Muscle layer of duodenum (tissue), 2 donors: ENCODE measurements around the gene MB.

Experiments
- H3K27ac ChIP-seq: one replicate; pipeline ENCODE4 v1.7.0; 2013; ENCODE audit warnings: mild to moderate bottlenecking, low read length
- H3K27me3 ChIP-seq: one replicate; pipeline ENCODE4 v1.7.0; 2013; ENCODE audit warnings: low read depth, mild to moderate bottlenecking, control low read depth, low read length
- H3K36me3 ChIP-seq, 2 donors: one replicate each; pipeline ENCODE4 v1.7.0; 2013; ENCODE audit warnings: low read length in 2 of 2, control low read depth in 1 of 2, mild to moderate bottlenecking in 1 of 2; ENCODE audit not compliant: insufficient read depth in 2 of 2, control insufficient read depth in 1 of 2
- H3K4me1 ChIP-seq, 2 donors: one replicate each; pipeline ENCODE4 v1.7.0; 2013; ENCODE audit warnings: low read length in 2 of 2, mild to moderate bottlenecking in 2 of 2, control low read depth in 1 of 2, moderate library complexity in 1 of 2; ENCODE audit not compliant: insufficient read depth in 2 of 2, control insufficient read depth in 1 of 2
- H3K4me3 ChIP-seq, 2 donors: one replicate each; pipeline ENCODE4 v1.7.0; 2013; ENCODE audit warnings: low read length in 2 of 2, low read depth in 1 of 2, mild to moderate bottlenecking in 1 of 2
- H3K9me3 ChIP-seq, 2 donors: one replicate each; pipeline ENCODE4 v1.7.0; 2013; ENCODE audit warnings: low read length in 2 of 2, control low read depth in 1 of 2, mild to moderate bottlenecking in 1 of 2; ENCODE audit not compliant: control insufficient read depth in 1 of 2
- donor health status: healthy.

MB gene

GRCh38 chr22:35611891-35612576, 5.1 kb downstream of the MB start:
- Histone ChIP-seq H3K27ac (no peak overlapping the region), H3K27me3 (no peaks in the 10 kb centered on the region), H3K36me3 (no peaks in the 10 kb centered on the region), H3K4me1 (no peaks in the 10 kb centered on the region), H3K9me3 (no peaks in the 10 kb centered on the region), H3K4me3 (no peak overlapping the region)

- Histone ChIP-seq H3K9me3 (no peaks in the 10 kb centered on the region), H3K36me3 (no peaks in the 10 kb centered on the region), H3K27me3 (no peaks in the 10 kb centered on the region), H3K4me3 (no peak overlapping the region), H3K27ac (no peak overlapping the region), H3K4me1 (peaks cover 0 to 5% of the 10 kb centered on the region in 2 donors)
Observed at GRCh38 chr22:35611200-35611890, 5.8 kb downstream of the MB start.

- no peaks in the 10 kb centered on the region for H3K9me3 ChIP-seq
- H3K36me3 ChIP-seq = no peaks in the 10 kb centered on the region
- no peak overlapping the region for H3K27ac ChIP-seq
- peaks cover 0 to 11% of the 10 kb centered on the region in 2 donors for H3K4me1 ChIP-seq
- no peaks in the 10 kb centered on the region for H3K27me3 ChIP-seq
- no peak overlapping the region for H3K4me3 ChIP-seq
Observed at GRCh38 chr22:35610741-35611140, 6.4 kb downstream of the MB start.

GRCh38 chr22:35609761-35610160, 7.4 kb downstream of the MB start:
- no peak overlapping the region for H3K4me3 ChIP-seq
- peaks cover 4 to 16% of the 10 kb centered on the region in 2 donors for H3K4me1 ChIP-seq
- no peak overlapping the region for H3K27ac ChIP-seq

GRCh38 chr22:35609261-35609660, 7.9 kb downstream of the MB start:
- Histone ChIP-seq H3K9me3 (no peaks in the 10 kb centered on the region), H3K4me1 (peaks cover 4 to 16% of the 10 kb centered on the region in 2 donors), H3K4me3 (no peak overlapping the region), H3K27me3 (no peaks in the 10 kb centered on the region), H3K27ac (no peak overlapping the region), H3K36me3 (no peaks in the 10 kb centered on the region)

More at GRCh38 chr22:35609761-35610160, 7.4 kb downstream of the MB start:
- Histone ChIP-seq H3K36me3 (no peaks in the 10 kb centered on the region), H3K27me3 (no peaks in the 10 kb centered on the region), H3K9me3 (no peaks in the 10 kb centered on the region)

- Histone ChIP-seq H3K27ac (no peak overlapping the region), H3K4me1 (peaks cover 4 to 16% of the 10 kb centered on the region in 2 donors), H3K36me3 (no peaks in the 10 kb centered on the region), H3K9me3 (no peaks in the 10 kb centered on the region), H3K4me3 (no peak overlapping the region), H3K27me3 (no peaks in the 10 kb centered on the region)
Observed at GRCh38 chr22:35608088-35608487, 9.0 kb downstream of the MB start.

GRCh38 chr22:35606916-35607315, 10.2 kb downstream of the MB start:
- H3K27ac ChIP-seq = no peak overlapping the region
- H3K4me3 ChIP-seq = no peak overlapping the region
- peaks cover 4 to 16% of the 10 kb centered on the region in 2 donors for H3K4me1 ChIP-seq
- no peaks in the 10 kb centered on the region for H3K9me3 ChIP-seq
- no peaks in the 10 kb centered on the region for H3K36me3 ChIP-seq
- no peaks in the 10 kb centered on the region for H3K27me3 ChIP-seq

- H3K4me1 ChIP-seq = peaks cover 4 to 16% of the 10 kb centered on the region in 2 donors
- no peaks in the 10 kb centered on the region for H3K36me3 ChIP-seq
- no peaks in the 10 kb centered on the region for H3K9me3 ChIP-seq
- no peaks in the 10 kb centered on the region for H3K27me3 ChIP-seq
- no peak overlapping the region for H3K4me3 ChIP-seq
- no peak overlapping the region for H3K27ac ChIP-seq
Observed at GRCh38 chr22:35605851-35606481, 11.2 kb downstream of the MB start.

- Histone ChIP-seq H3K27ac (no peak overlapping the region), H3K27me3 (no peaks in the 10 kb centered on the region), H3K36me3 (no peaks in the 10 kb centered on the region), H3K4me1 (peaks cover 4 to 16% of the 10 kb centered on the region in 2 donors), H3K4me3 (no peak overlapping the region), H3K9me3 (no peaks in the 10 kb centered on the region)
Observed at GRCh38 chr22:35605369-35605680, 11.8 kb downstream of the MB start.

- Histone ChIP-seq H3K27me3 (no peaks in the 10 kb centered on the region), H3K4me3 (no peak overlapping the region), H3K36me3 (no peaks in the 10 kb centered on the region), H3K27ac (no peak overlapping the region), H3K4me1 (peaks cover 4 to 16% of the 10 kb centered on the region in 2 donors), H3K9me3 (no peaks in the 10 kb centered on the region)
Observed at GRCh38 chr22:35604621-35605368, 12.3 kb downstream of the MB start.
